Neural cell (in vitro differentiated cells): Measurements from ENCODE around the gene LANCL2. TPM values are rescaled to one million over a fixed set of nuclear protein-coding genes. Genes with fewer than 3 reads are reported as not detected.

Experiments
- H2AFZ ChIP-seq: fragments of 200-600, 300-800 bp; sonication (generic), shearing (Covaris generic); 2 replicates; pipeline ENCODE4 v1.6.0; 2014; ENCODE audit warnings: low read depth, mild to moderate bottlenecking, antibody characterized with exemption, low read length, moderate library complexity
- H3F3A ChIP-seq: fragments of 200-600 bp; shearing (Covaris generic); 2 replicates; pipeline ENCODE4 v1.6.1; 2016; ENCODE audit warnings: mild to moderate bottlenecking, moderate library complexity, mixed read lengths, antibody characterized with exemption, low read length; ENCODE audit not compliant: insufficient read depth, poor library complexity, severe bottlenecking
- H3K27ac ChIP-seq: fragments of 200-600, 300-800 bp; sonication (generic), shearing (Covaris generic); 2 replicates; pipeline ENCODE4 v1.5.1; 2014; ENCODE audit warnings: mild to moderate bottlenecking, low read length, moderate library complexity
- H3K27me3 ChIP-seq: fragments of 300-800, 200-600 bp; sonication (generic), shearing (Covaris generic); 2 replicates; pipeline ENCODE4 v1.6.0; 2014; ENCODE audit warnings: mild to moderate bottlenecking, low read depth, low read length, moderate library complexity; ENCODE audit not compliant: insufficient read depth
- H3K36me3 ChIP-seq: fragments of 300-800, 200-600 bp; sonication (generic), shearing (Covaris generic); 2 replicates; pipeline ENCODE4 v1.5.1; 2014; ENCODE audit warnings: mild to moderate bottlenecking, antibody characterized with exemption, low read length, moderate library complexity; ENCODE audit not compliant: insufficient read depth
- H3K4me2 ChIP-seq: fragments of 300-800, 200-600 bp; sonication (generic), shearing (Covaris generic); 2 replicates; pipeline ENCODE4 v1.6.0; 2014; ENCODE audit warnings: mild to moderate bottlenecking, low read length
- H3K4me3 ChIP-seq: fragments of 300-800, 200-600 bp; sonication (generic), shearing (Covaris generic); 2 replicates; pipeline ENCODE4 v1.5.1; 2014; ENCODE audit warnings: mild to moderate bottlenecking, low read length, moderate library complexity
- H3K79me2 ChIP-seq: fragments of 200-600 bp; shearing (Covaris generic); replicated peaks from 2 replicates; pipeline ENCODE4 v1.6.0; 2014; ENCODE audit warnings: mild to moderate bottlenecking, low read length, moderate library complexity; ENCODE audit not compliant: insufficient read depth
- H3K9ac ChIP-seq: fragments of 300-800, 200-600 bp; sonication (generic), shearing (Covaris generic); 2 replicates; pipeline ENCODE4 v1.6.1; 2016; ENCODE audit warnings: mild to moderate bottlenecking, low read length, mixed read lengths
- H3K9me2 ChIP-seq: fragments of 200-600 bp; shearing (Covaris generic); 2 replicates; pipeline ENCODE4 v1.6.1; 2016; ENCODE audit warnings: mild to moderate bottlenecking, low read length, mixed read lengths; ENCODE audit not compliant: insufficient read depth
- H3K9me3 ChIP-seq: fragments of 200-600, 300-800 bp; sonication (generic), shearing (Covaris generic); 2 replicates; pipeline ENCODE4 v1.6.1; 2016; ENCODE audit warnings: mild to moderate bottlenecking, mixed run types, low read length, moderate library complexity, mixed read lengths
- H4K20me1 ChIP-seq: fragments of 200-600 bp; shearing (Covaris generic); 2 replicates; pipeline ENCODE4 v1.6.1; 2016; ENCODE audit warnings: mild to moderate bottlenecking, mixed run types; ENCODE audit not compliant: insufficient read depth
- CTCF ChIP-seq: fragments of 450-650 bp; IDR thresholded peaks from 2 replicates; pipeline ENCODE4 v1.5.1; 2014; ENCODE audit warnings: antibody characterized with exemption, mild to moderate bottlenecking, moderate library complexity; ENCODE audit not compliant: poor library complexity, severe bottlenecking
- EP300 ChIP-seq: fragments of 450-650 bp; conservative IDR thresholded peaks from 2 replicates; pipeline ENCODE4 v1.6.1; 2014; ENCODE audit warnings: antibody characterized with exemption, mild to moderate bottlenecking, moderate library complexity; ENCODE audit not compliant: poor library complexity, severe bottlenecking
- EZH2 ChIP-seq: fragments of 200-600, 300-800 bp; shearing (Covaris generic), sonication (generic); IDR thresholded peaks from 2 replicates; pipeline ENCODE4 v1.6.1; 2014; ENCODE audit warnings: antibody characterized with exemption, low read length, borderline replicate concordance, mild to moderate bottlenecking; ENCODE audit not compliant: insufficient read depth, poor library complexity, severe bottlenecking
- MXI1 ChIP-seq: fragments of 450-650 bp; conservative IDR thresholded peaks from 2 replicates; pipeline ENCODE4 v1.6.1; 2014; ENCODE audit warnings: antibody characterized with exemption, mild to moderate bottlenecking; ENCODE audit not compliant: poor library complexity, severe bottlenecking
- POLR2AphosphoS5 ChIP-seq: IDR thresholded peaks from 2 replicates; pipeline ENCODE4 v1.6.1; 2012
- RAD21 ChIP-seq: fragments of 450-650 bp; conservative IDR thresholded peaks from 2 replicates; pipeline ENCODE4 v1.6.1; 2014; ENCODE audit warnings: antibody characterized with exemption, mild to moderate bottlenecking, moderate library complexity
- REST ChIP-seq: IDR thresholded peaks from 2 replicates; pipeline ENCODE4 v1.6.1; 2012; ENCODE audit warnings: borderline replicate concordance
- SMC3 ChIP-seq: fragments of 450-650 bp; conservative IDR thresholded peaks from 2 replicates; pipeline ENCODE4 v1.6.1; 2014; ENCODE audit warnings: antibody characterized with exemption, mild to moderate bottlenecking, moderate library complexity; ENCODE audit not compliant: poor library complexity
- TAF1 ChIP-seq: IDR thresholded peaks from 2 replicates; pipeline ENCODE4 v1.6.1; 2012; ENCODE audit warnings: low read depth
- polyA plus RNA-seq: library from polyadenylated mRNA; depleted of rRNA; stranded (reverse); fragments of >200 nt; gene quantifications from 2 replicates; pipeline ENCODE4 v1.2.3, GENCODE V29; 2014

The LANCL2 gene
- polyA plus RNA-seq, 1 donor from 2014 or later, result 51.2 TPM

GRCh38 chr7:55361560-55361959 lies 3.6 kb upstream of the LANCL2 start:
- no peaks in the 10 kb centered on the region for H3K36me3 ChIP-seq
- no peaks in the 10 kb centered on the region for H4K20me1 ChIP-seq
- no peak overlapping the region for H2AFZ ChIP-seq
- no peak overlapping the region for H3K4me3 ChIP-seq
- no peaks in the 10 kb centered on the region for H3K27me3 ChIP-seq
- no peaks in the 10 kb centered on the region for H3F3A ChIP-seq
- H3K4me2 ChIP-seq, result no peak overlapping the region
- no peak overlapping the region for H3K9ac ChIP-seq
- no peaks in the 10 kb centered on the region for H3K9me2 ChIP-seq
- no peaks in the 10 kb centered on the region for H3K9me3 ChIP-seq
- no peak overlapping the region for H3K27ac ChIP-seq
- no peaks in the 10 kb centered on the region for H3K79me2 ChIP-seq
- TF ChIP-seq CTCF (no peak), EZH2 (no peak), TAF1 (no peak), SMC3 (no peak), REST (no peak)

- no peak overlapping the region for H2AFZ ChIP-seq
- no peaks in the 10 kb centered on the region for H4K20me1 ChIP-seq
- H3K4me2 ChIP-seq, result no peak overlapping the region
- H3K9me2 ChIP-seq, result no peaks in the 10 kb centered on the region
- no peaks in the 10 kb centered on the region for H3K9me3 ChIP-seq
- no peak overlapping the region for H3K9ac ChIP-seq
- TF ChIP-seq RAD21 (no peak), EZH2 (no peak)
- H3K27me3 ChIP-seq, result no peaks in the 10 kb centered on the region
- no peaks in the 10 kb centered on the region for H3K36me3 ChIP-seq
- no peak overlapping the region for H3K27ac ChIP-seq
- no peaks in the 10 kb centered on the region for H3K79me2 ChIP-seq
- no peak overlapping the region for H3K4me3 ChIP-seq
- H3F3A ChIP-seq, result no peaks in the 10 kb centered on the region
These were observed 2.2 kb upstream of the LANCL2 start for GRCh38 chr7:55362927-55363326.

GRCh38 chr7:55363386-55364170 lies 1.6 kb upstream of the LANCL2 start:
- H4K20me1 ChIP-seq, result no peaks in the 10 kb centered on the region
- H3K27me3 ChIP-seq, result no peaks in the 10 kb centered on the region
- H3K4me3 ChIP-seq, result no peak overlapping the region
- H3F3A ChIP-seq, result no peaks in the 10 kb centered on the region
- H3K79me2 ChIP-seq, result no peaks in the 10 kb centered on the region
- TF ChIP-seq POLR2AphosphoS5 (no peak), CTCF (no peak), EP300 (no peak), MXI1 (no peak), EZH2 (no peak), TAF1 (no peak), SMC3 (no peak), REST (no peak), RAD21 (no peak)
- H2AFZ ChIP-seq, result no peak overlapping the region
- peak overlapping the region; percentile 99 for H3K27ac ChIP-seq
- peak overlapping the region; percentile 98 for H3K9ac ChIP-seq
- H3K4me2 ChIP-seq, result no peak overlapping the region
- H3K9me3 ChIP-seq, result no peaks in the 10 kb centered on the region
- no peaks in the 10 kb centered on the region for H3K36me3 ChIP-seq
- no peaks in the 10 kb centered on the region for H3K9me2 ChIP-seq
